Upper lobe of left lung (tissue), 4 donors: ENCODE measurements around the gene NKD2.

ENCODE experiments used
- CTCF ChIP-seq, 6 experiments: fragments of 450-650 bp in 4 of 6; fragments of 200-600 bp in 2 of 6; sonication (generic) in 2 of 6; IDR thresholded peaks; one replicate each; pipeline ENCODE4 v1.5.1; 2016 to 2019; ENCODE audit warnings: antibody characterized with exemption in 6 of 6
- EP300 ChIP-seq, 4 donors: sonication (generic); formaldehyde crosslinking; IDR thresholded peaks; one replicate each; pipeline ENCODE4 v1.5.1; 2017; ENCODE audit warnings: antibody characterized with exemption in 4 of 4, control low read depth in 2 of 4
- POLR2A ChIP-seq, 4 donors: fragments of 450-650 bp; IDR thresholded peaks; one replicate each; pipeline ENCODE4 v1.5.1; 2016 to 2017; ENCODE audit warnings: antibody characterized with exemption in 4 of 4, mild to moderate bottlenecking in 2 of 4
- POLR2AphosphoS5 ChIP-seq, 2 donors: sonication (generic); formaldehyde crosslinking; IDR thresholded peaks; one replicate each; pipeline ENCODE4 v1.5.1; 2017; ENCODE audit warnings: antibody characterized with exemption in 2 of 2

GRCh38 chr5:1006656-1007071, 1.9 kb upstream of the NKD2 start:
- TF ChIP-seq CTCF (IDR thresholded peaks at IDR 0.05) (no peak), EP300 (IDR thresholded peaks at IDR 0.05) (no peak), POLR2A (IDR thresholded peaks at IDR 0.05) (no peak), POLR2AphosphoS5 (IDR thresholded peaks at IDR 0.05) (no peak)
